ENCODE results near the gene KLHDC7B.

KLHDC7B gene

GRCh38 chr22:50545522-50546325 lies at the start of gene KLHDC7B:
TSS of gene KLHDC7B (plus strand) at chr22:50545899. CDS start at chr22:50546244, 345 bp downstream.
- DNase-seq = no peak

GRCh38 chr22:50497093-50497492 lies 48.6 kb upstream of the KLHDC7B start:
- DNase-seq = no peak

GRCh38 chr22:50498322-50498890 lies 47.3 kb upstream of the KLHDC7B start:
- peak; percentile 84 for DNase-seq

GRCh38 chr22:50500452-50500851 lies 45.2 kb upstream of the KLHDC7B start:
- DNase-seq = no peak

GRCh38 chr22:50502096-50502495 lies 43.6 kb upstream of the KLHDC7B start:
- no peak for DNase-seq

GRCh38 chr22:50502628-50503474 lies 42.8 kb upstream of the KLHDC7B start:
- DNase-seq = no peak

- DNase-seq = no peak
Measured at GRCh38 chr22:50503475-50504145, 42.1 kb upstream of the KLHDC7B start.

GRCh38 chr22:50504369-50505211 lies 41.1 kb upstream of the KLHDC7B start:
- DNase-seq = no peak

- no peak for DNase-seq
Measured at GRCh38 chr22:50505276-50505775, 40.4 kb upstream of the KLHDC7B start.

- no peak for DNase-seq
Measured at GRCh38 chr22:50505776-50506610, 39.7 kb upstream of the KLHDC7B start.

GRCh38 chr22:50506611-50507420 lies 38.9 kb upstream of the KLHDC7B start:
- no peak for DNase-seq

GRCh38 chr22:50507421-50507990 lies 38.2 kb upstream of the KLHDC7B start, which contains the start of gene LMF2:
TSS of gene LMF2 (minus strand) at chr22:50507702. CDS start at chr22:50507675, 27 bp downstream.
- DNase-seq = peak; percentile 97

GRCh38 chr22:50507991-50508884 lies 37.5 kb upstream of the KLHDC7B start, which contains the start of gene NCAPH2:
TSS of gene NCAPH2 (plus strand) at chr22:50508224. CDS start at chr22:50508338, 114 bp downstream.
- peak; percentile 100 for DNase-seq

GRCh38 chr22:50508897-50509296 lies 36.8 kb upstream of the KLHDC7B start:
- no peak for DNase-seq

GRCh38 chr22:50513175-50513574 lies 32.5 kb upstream of the KLHDC7B start:
- DNase-seq = no peak

- DNase-seq = no peak
Measured at GRCh38 chr22:50516068-50516467, 29.6 kb upstream of the KLHDC7B start.

GRCh38 chr22:50516891-50517290 lies 28.8 kb upstream of the KLHDC7B start:
- DNase-seq = no peak

All from activated effector memory CD4-positive, alpha-beta T cell treated with anti-CD3 and anti-CD28 coated beads, Interleukin-2, amount 50 U/mL, for 16 hours (primary cell).